Loucy (cell line): ENCODE data around the gene RHBDF2.

ENCODE experiments used
- H2AFZ ChIP-seq: fragments of 200-600 bp; sonication (generic); 2 replicates; pipeline ENCODE4 v1.6.0; 2016; ENCODE audit warnings: antibody characterized with exemption, mild to moderate bottlenecking, low read length, moderate library complexity
- H3F3A ChIP-seq: fragments of 200-600 bp; 2 replicates; pipeline ENCODE4 v1.6.0; 2016; ENCODE audit warnings: antibody characterized with exemption, low read depth, mild to moderate bottlenecking
- H3K27me3 ChIP-seq: fragments of 200-600 bp; sonication (generic); 2 replicates; pipeline ENCODE4 v1.6.1; 2014; ENCODE audit warnings: low read length, mild to moderate bottlenecking; ENCODE audit not compliant: insufficient read depth, poor library complexity, severe bottlenecking
- H3K36me3 ChIP-seq: fragments of 200-600 bp; sonication (generic); 2 replicates; pipeline ENCODE4 v1.6.1; 2016; ENCODE audit warnings: low read length; ENCODE audit not compliant: insufficient read depth
- H3K4me1 ChIP-seq: fragments of 200-600 bp; sonication (generic); 2 replicates; pipeline ENCODE4 v1.5.1; 2014; ENCODE audit warnings: low read length, mild to moderate bottlenecking; ENCODE audit not compliant: insufficient read depth, poor library complexity, severe bottlenecking
- H3K4me2 ChIP-seq: fragments of 200-600 bp; sonication (generic); 2 replicates; pipeline ENCODE4 v1.6.0; 2014; ENCODE audit warnings: antibody characterized with exemption, low read length, low read depth, mild to moderate bottlenecking; ENCODE audit not compliant: poor library complexity, severe bottlenecking
- H3K4me3 ChIP-seq: fragments of 200-600 bp; sonication (generic); 2 replicates; pipeline ENCODE4 v1.5.1; 2014; ENCODE audit warnings: low read length, mild to moderate bottlenecking, mixed read lengths; ENCODE audit not compliant: poor library complexity, severe bottlenecking
- H3K79me2 ChIP-seq: fragments of 200-600 bp; sonication (generic); 2 replicates; pipeline ENCODE4 v1.6.1; 2014; ENCODE audit warnings: low read length; ENCODE audit not compliant: insufficient read depth
- H3K9ac ChIP-seq: fragments of 200-600 bp; sonication (generic); 2 replicates; pipeline ENCODE4 v1.6.0; 2014; ENCODE audit warnings: mild to moderate bottlenecking, low read depth, low read length, moderate library complexity; ENCODE audit not compliant: poor library complexity, severe bottlenecking
- H3K9me2 ChIP-seq: fragments of 200-600 bp; sonication (generic); replicated peaks from 2 replicates; pipeline ENCODE4 v1.6.1; 2016; ENCODE audit warnings: low read depth, low read length, mixed read lengths
- H3K9me3 ChIP-seq: fragments of 200-600 bp; sonication (generic); 2 replicates; pipeline ENCODE4 v1.6.1; 2014; ENCODE audit warnings: mild to moderate bottlenecking, antibody characterized with exemption, low read length, low read depth; ENCODE audit not compliant: insufficient read depth
- H4K20me1 ChIP-seq: fragments of 200-600 bp; sonication (generic); 2 replicates; pipeline ENCODE4 v1.6.0; 2014; ENCODE audit warnings: antibody characterized with exemption, low read length, mild to moderate bottlenecking; ENCODE audit not compliant: insufficient read depth, poor library complexity, severe bottlenecking
- EZH2phosphoT487 ChIP-seq: fragments of 200-600 bp; IDR thresholded peaks from 2 replicates; pipeline ENCODE4 v1.6.1; 2018; ENCODE audit warnings: antibody characterized with exemption, mild to moderate bottlenecking, moderate library complexity, borderline replicate concordance
- TF ChIP-seq, protein P1 (sequence below): fragments of 200-600 bp; sonication (generic); conservative IDR thresholded peaks from 2 replicates; pipeline ENCODE4 v1.5.1; 2014; ENCODE audit warnings: mild to moderate bottlenecking, antibody characterized with exemption, low read length

RHBDF2 gene

DNA sequence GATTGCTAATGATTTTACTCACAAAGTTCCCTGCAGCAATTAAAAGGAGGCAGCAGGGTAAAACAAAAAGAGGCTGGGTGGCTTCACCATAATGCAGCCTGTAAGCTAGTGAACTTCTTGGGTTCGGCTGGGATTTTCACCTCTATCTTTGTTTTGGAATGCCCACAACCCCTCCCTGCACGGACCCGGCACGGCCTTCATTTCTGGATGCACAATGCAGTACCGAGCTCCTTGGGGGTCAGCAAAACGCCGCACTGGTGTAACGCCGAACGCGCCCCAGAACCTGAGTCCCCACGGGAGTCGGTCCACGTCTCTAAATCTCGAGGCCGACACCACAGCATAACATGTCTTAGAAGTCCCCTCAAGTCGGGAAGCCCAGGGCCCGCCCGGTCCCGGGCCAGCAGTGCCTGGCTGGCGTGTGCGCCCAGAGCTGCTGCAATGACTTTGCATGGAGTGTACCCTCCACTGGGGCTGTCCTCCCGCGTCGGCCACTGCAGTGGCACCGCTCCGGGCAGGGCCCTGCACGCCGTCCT lies 49.0 kb downstream of the RHBDF2 start:
- Histone ChIP-seq H3K4me1 (peaks cover 42% of the 10 kb centered on the region), H3K79me2 (peaks cover 58% of the 10 kb centered on the region), H3K9me2 (no peaks in the 10 kb centered on the region), H3K9ac (peak overlapping the region; percentile 87), H3F3A (no peaks in the 10 kb centered on the region), H3K9me3 (no peaks in the 10 kb centered on the region), H4K20me1 (peaks cover 52% of the 10 kb centered on the region), H3K4me2 (peak overlapping the region; percentile 90), H3K36me3 (no peaks in the 10 kb centered on the region), H3K4me3 (peak overlapping the region; percentile 95), H2AFZ (no peak overlapping the region), H3K27me3 (no peaks in the 10 kb centered on the region)
- TF ChIP-seq, protein P1, sequence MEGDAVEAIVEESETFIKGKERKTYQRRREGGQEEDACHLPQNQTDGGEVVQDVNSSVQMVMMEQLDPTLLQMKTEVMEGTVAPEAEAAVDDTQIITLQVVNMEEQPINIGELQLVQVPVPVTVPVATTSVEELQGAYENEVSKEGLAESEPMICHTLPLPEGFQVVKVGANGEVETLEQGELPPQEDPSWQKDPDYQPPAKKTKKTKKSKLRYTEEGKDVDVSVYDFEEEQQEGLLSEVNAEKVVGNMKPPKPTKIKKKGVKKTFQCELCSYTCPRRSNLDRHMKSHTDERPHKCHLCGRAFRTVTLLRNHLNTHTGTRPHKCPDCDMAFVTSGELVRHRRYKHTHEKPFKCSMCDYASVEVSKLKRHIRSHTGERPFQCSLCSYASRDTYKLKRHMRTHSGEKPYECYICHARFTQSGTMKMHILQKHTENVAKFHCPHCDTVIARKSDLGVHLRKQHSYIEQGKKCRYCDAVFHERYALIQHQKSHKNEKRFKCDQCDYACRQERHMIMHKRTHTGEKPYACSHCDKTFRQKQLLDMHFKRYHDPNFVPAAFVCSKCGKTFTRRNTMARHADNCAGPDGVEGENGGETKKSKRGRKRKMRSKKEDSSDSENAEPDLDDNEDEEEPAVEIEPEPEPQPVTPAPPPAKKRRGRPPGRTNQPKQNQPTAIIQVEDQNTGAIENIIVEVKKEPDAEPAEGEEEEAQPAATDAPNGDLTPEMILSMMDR, result no peak
- TF ChIP-seq EZH2phosphoT487, result no peak

DNA sequence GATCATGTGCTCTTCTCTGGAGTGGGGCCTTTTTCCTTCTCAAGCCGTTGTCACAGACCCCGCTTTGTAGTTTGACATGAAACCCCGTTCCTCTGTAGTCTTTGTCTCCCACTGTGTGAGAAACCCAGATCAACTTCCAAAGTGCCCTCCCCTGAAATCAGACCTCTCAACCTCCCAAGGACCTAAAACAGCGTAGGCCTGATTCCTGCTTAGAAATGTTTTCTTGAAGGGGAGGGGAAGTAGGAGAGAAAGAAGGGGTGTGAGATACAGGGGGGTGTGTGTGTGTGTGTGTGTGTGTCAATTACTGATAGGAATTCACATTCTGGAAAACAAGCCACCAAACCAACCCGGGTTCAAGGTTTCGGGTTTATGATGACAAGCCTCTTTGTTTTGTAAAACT lies 49.7 kb downstream of the RHBDF2 start:
- H3K4me1 ChIP-seq, result peaks cover 49% of the 10 kb centered on the region

DNA sequence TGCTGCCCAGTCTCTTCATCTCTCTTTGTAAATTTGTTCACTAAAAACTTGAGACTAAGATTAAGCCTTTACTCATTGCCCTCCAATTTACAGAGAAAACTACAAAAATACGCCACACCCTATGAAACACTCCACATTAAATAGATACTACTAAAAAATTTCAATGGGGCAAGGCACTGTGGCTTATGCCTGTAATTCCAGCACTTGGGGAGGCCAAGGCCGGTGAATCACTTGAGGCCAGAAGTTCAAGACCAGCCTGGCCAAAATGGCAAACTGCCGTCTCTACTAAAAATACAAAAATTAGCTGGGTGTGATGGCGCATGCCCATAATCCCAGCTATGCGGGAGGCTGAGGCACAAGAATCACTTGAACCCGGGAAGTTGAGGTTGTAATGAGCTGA lies 52.1 kb downstream of the RHBDF2 start:
- Histone ChIP-seq H3K4me3 (peak overlapping the region; percentile 14), H2AFZ (no peak overlapping the region), H3F3A (no peaks in the 10 kb centered on the region), H3K4me2 (peak overlapping the region; percentile 90), H3K4me1 (peaks cover 73% of the 10 kb centered on the region), H3K9me3 (no peaks in the 10 kb centered on the region), H3K79me2 (peaks cover 88% of the 10 kb centered on the region), H4K20me1 (peaks cover 71% of the 10 kb centered on the region), H3K27me3 (no peaks in the 10 kb centered on the region), H3K36me3 (no peaks in the 10 kb centered on the region), H3K9ac (peak overlapping the region; percentile 24), H3K9me2 (no peaks in the 10 kb centered on the region)
- TF ChIP-seq, protein P1, result no peak
- no peak for TF ChIP-seq EZH2phosphoT487

More for the DNA sequence above, 49.7 kb downstream of the RHBDF2 start:
- Histone ChIP-seq H3F3A (no peaks in the 10 kb centered on the region), H2AFZ (no peak overlapping the region), H3K79me2 (peaks cover 65% of the 10 kb centered on the region), H3K36me3 (no peaks in the 10 kb centered on the region), H4K20me1 (peaks cover 59% of the 10 kb centered on the region), H3K4me2 (peak overlapping the region; percentile 90), H3K4me3 (peak overlapping the region; percentile 95), H3K9me3 (no peaks in the 10 kb centered on the region), H3K27me3 (no peaks in the 10 kb centered on the region), H3K9ac (peak overlapping the region; percentile 87), H3K9me2 (no peaks in the 10 kb centered on the region)
- TF ChIP-seq, protein P1, result no peak
- TF ChIP-seq EZH2phosphoT487, result no peak
